Nephron (organoid): Measurements from ENCODE around the gene WIPF3.

Experiments used
- H3K27ac Mint-ChIP-seq, 3 experiments: 2 replicates each; pipeline ENCODE4 v1.8.0; 2020; ENCODE audit warnings: mixed read lengths in 3 of 3, mild to moderate bottlenecking in 2 of 3, moderate library complexity in 1 of 3
- H3K27me3 Mint-ChIP-seq: 2 replicates; pipeline ENCODE4 v1.8.0; 2021; ENCODE audit warnings: low read depth, mild to moderate bottlenecking, moderate library complexity, mixed read lengths
- H3K36me3 Mint-ChIP-seq: 2 replicates; pipeline ENCODE4 v1.8.0; 2020; ENCODE audit warnings: low read depth, mixed read lengths
- H3K4me1 Mint-ChIP-seq: 2 replicates; pipeline ENCODE4 v1.8.0; 2020; ENCODE audit warnings: mixed read lengths
- H3K4me3 Mint-ChIP-seq, 3 experiments: 2 replicates each; pipeline ENCODE4 v1.8.0; 2020; ENCODE audit warnings: mild to moderate bottlenecking in 3 of 3, mixed read lengths in 3 of 3, moderate library complexity in 2 of 3
- H3K9me3 Mint-ChIP-seq: 2 replicates; pipeline ENCODE4 v1.8.0; 2020; ENCODE audit warnings: mixed read lengths
- TF ChIP-seq, protein P1 (sequence below), 3 experiments: fragments of 200-600 bp; sonication (generic); IDR thresholded peaks; one replicate each; pipeline ENCODE4 v1.5.0; 2021; ENCODE audit warnings: antibody characterized with exemption in 3 of 3; ENCODE audit not compliant: unreplicated experiment in 3 of 3

WIPF3 gene

DNA sequence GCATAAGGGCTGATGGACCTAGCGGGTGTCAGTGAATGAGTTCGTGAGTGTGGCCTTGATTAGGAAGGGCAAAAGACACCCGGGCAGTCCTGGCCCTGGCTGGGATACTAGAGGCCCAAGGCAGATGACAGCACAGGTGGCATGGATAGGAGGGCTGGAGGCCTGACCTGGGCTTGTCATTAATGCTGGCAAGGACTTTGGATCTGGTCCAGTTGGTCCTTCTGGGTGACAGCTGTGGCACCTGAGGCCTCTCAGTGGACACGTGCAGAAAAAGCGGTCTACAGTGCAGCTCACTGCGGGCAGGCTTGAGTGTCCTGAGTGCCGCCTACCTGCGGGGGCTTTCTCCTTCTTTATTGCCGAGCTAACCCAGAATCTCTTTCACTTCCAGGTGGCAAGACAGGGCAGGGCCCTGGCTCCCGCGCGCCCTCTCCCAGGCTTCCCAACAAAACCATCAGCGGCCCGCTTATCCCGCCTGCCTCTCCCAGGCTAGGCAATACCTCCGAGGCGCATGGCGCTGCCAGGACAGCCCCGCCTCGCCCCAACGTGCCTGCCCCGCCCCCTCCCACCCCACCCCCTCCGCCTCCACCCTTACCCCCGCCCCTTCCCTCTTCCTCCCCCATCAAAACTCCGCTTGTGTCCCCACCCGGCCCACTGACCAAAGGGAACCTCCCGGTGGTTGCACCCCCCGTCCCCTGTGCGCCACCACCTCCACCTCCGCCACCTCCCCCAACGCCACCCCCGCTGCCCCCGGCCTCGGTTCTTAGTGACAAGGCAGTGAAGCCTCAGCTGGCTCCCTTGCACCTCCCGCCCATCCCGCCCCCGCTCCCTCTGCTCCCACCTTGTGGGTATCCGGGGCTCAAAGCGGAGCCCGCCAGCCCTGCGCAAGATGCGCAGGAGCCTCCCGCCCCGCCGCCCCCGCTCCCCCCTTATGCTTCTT lies 77.4 kb downstream of the WIPF3 start:
- H3K36me3 Mint-ChIP-seq: peaks cover 5% of the 10 kb centered on the region
- peak overlapping the region; percentile 37 to 67 (median 58) for H3K4me3 Mint-ChIP-seq
- no peaks in the 10 kb centered on the region for H3K9me3 Mint-ChIP-seq
- peaks cover 25% of the 10 kb centered on the region for H3K4me1 Mint-ChIP-seq
- H3K27me3 Mint-ChIP-seq: peaks cover 34% of the 10 kb centered on the region
- TF ChIP-seq, protein P1, sequence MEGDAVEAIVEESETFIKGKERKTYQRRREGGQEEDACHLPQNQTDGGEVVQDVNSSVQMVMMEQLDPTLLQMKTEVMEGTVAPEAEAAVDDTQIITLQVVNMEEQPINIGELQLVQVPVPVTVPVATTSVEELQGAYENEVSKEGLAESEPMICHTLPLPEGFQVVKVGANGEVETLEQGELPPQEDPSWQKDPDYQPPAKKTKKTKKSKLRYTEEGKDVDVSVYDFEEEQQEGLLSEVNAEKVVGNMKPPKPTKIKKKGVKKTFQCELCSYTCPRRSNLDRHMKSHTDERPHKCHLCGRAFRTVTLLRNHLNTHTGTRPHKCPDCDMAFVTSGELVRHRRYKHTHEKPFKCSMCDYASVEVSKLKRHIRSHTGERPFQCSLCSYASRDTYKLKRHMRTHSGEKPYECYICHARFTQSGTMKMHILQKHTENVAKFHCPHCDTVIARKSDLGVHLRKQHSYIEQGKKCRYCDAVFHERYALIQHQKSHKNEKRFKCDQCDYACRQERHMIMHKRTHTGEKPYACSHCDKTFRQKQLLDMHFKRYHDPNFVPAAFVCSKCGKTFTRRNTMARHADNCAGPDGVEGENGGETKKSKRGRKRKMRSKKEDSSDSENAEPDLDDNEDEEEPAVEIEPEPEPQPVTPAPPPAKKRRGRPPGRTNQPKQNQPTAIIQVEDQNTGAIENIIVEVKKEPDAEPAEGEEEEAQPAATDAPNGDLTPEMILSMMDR (IDR thresholded peaks at IDR 0.05; ENCODE audit: unreplicated experiment in 3 of 3): no peak
- H3K27ac Mint-ChIP-seq: no peak overlapping the region

GRCh38 chr7:29884399-29885272 lies 78.3 kb downstream of the WIPF3 start:
- Mint-ChIP-seq H3K27ac (peak overlapping the region; percentile 21 to 66 (median 55)), H3K4me1 (peaks cover 25% of the 10 kb centered on the region), H3K27me3 (peaks cover 34% of the 10 kb centered on the region), H3K36me3 (peaks cover 5% of the 10 kb centered on the region), H3K9me3 (no peaks in the 10 kb centered on the region), H3K4me3 (peak overlapping the region; percentile 58 to 71 (median 67))
- TF ChIP-seq, protein P1 (IDR thresholded peaks at IDR 0.05; ENCODE audit: unreplicated experiment in 3 of 3): no peak

- peaks cover 25% of the 10 kb centered on the region for H3K4me1 Mint-ChIP-seq
- TF ChIP-seq, protein P1 (IDR thresholded peaks at IDR 0.05; ENCODE audit: unreplicated experiment in 3 of 3): no peak
- no peak overlapping the region for H3K27ac Mint-ChIP-seq
- H3K27me3 Mint-ChIP-seq: peaks cover 34% of the 10 kb centered on the region
- no peak overlapping the region for H3K4me3 Mint-ChIP-seq
- H3K9me3 Mint-ChIP-seq: no peaks in the 10 kb centered on the region
- H3K36me3 Mint-ChIP-seq: peaks cover 5% of the 10 kb centered on the region
These were observed 79.3 kb downstream of the WIPF3 start for GRCh38 chr7:29885626-29886025.

DNA sequence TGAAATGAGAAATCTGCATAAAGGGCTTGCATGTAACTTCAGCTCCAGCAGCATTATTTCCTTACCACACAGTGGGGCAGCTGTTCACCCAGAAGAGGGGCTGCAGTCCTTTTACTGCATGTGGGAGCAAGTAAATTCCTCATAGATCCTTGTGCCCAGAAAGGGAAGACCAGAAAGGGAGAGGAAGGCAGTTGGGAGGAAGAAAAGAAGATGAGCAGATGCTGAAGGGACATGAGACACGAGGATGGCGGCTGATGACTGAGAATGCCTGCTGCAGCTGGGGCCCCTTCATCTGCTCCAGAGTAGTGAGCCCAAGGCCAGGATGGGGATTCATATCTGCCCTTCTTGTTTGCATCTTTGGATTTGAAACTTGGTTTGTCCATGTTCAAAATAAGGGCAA lies 80.5 kb downstream of the WIPF3 start:
- no peaks in the 10 kb centered on the region for H3K9me3 Mint-ChIP-seq
- H3K27ac Mint-ChIP-seq: no peak overlapping the region
- H3K4me3 Mint-ChIP-seq: no peak overlapping the region
- no peaks in the 10 kb centered on the region for H3K36me3 Mint-ChIP-seq
- peaks cover 23% of the 10 kb centered on the region for H3K4me1 Mint-ChIP-seq
- TF ChIP-seq, protein P1 (IDR thresholded peaks at IDR 0.05; ENCODE audit: unreplicated experiment in 3 of 3): no peak
- H3K27me3 Mint-ChIP-seq: peaks cover 33% of the 10 kb centered on the region

DNA sequence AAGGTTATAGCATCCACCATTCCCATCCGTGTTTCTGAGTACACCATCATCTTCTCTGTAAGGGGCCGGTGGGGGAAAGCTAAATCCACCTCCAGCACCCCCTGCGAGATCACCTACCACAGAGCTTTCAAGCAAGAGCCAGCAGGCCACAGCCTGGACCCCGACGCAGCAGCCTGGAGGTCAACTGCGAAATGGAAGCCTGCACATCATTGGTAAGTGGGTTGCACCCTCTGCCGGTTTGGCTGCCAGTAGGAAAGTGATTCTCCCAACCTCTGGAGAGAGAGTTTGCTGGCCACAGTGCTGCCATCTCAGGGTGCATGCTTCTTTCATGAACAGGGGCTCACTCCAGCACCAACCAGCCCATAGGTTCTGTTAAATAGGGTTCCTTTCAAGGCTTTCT lies 81.7 kb downstream of the WIPF3 start:
- Mint-ChIP-seq H3K27ac (no peak overlapping the region), H3K36me3 (no peaks in the 10 kb centered on the region), H3K4me3 (no peak overlapping the region), H3K27me3 (peaks cover 23% of the 10 kb centered on the region), H3K9me3 (no peaks in the 10 kb centered on the region), H3K4me1 (peaks cover 14% of the 10 kb centered on the region)
- TF ChIP-seq, protein P1 (IDR thresholded peaks at IDR 0.05; ENCODE audit: unreplicated experiment in 3 of 3): no peak
